MM.1S (cell line): ENCODE data around the gene C16orf95.

Experiments used
- CTCF ChIP-seq: fragments of 300-600 bp; sonication (generic); IDR thresholded peaks from 2 replicates; pipeline ENCODE4 v1.5.1; 2016; ENCODE audit warnings: antibody characterized with exemption, low read length, mixed read lengths
- EZH2 ChIP-seq: fragments of 300-600 bp; sonication (generic); optimal IDR thresholded peaks from 2 replicates; pipeline ENCODE3; 2017; ENCODE audit warnings: low read depth, mild to moderate bottlenecking, antibody characterized with exemption, low read length, mixed read lengths

DNA sequence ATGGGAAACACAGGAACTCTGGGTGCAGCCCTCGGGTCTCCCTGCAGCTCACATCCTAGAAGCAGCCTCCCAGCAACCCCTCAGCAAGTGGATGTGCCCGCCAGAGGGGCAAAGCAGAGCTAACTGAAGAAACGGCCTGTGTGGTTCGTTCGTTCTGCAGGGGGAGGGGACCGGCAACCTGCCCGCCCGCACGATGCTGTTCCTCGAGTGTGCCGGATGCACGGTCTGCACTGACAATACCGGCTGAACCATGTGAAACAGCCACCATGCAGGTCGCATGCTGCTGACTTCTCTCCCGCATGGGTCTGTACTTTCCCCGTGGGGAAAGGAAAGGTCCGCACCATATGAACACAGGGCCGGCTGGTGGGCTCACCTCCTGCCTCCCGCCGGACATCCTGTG, 25.3 kb upstream of the C16orf95 start:
- TF ChIP-seq EZH2, result no peak
- no peak for TF ChIP-seq CTCF
